H1 (cell line): ENCODE results near the gene ACOT11. TPM values are rescaled to one million over a fixed set of nuclear protein-coding genes. Genes with fewer than 3 reads are reported as not detected.

Source experiments
- CHD1 ChIP-seq: IDR thresholded peaks from 2 replicates; pipeline ENCODE4 v1.6.1; 2012; ENCODE audit warnings: low read depth, low read length, improper control_type of control experiment
- NANOG ChIP-seq: IDR thresholded peaks from 2 replicates; pipeline ENCODE4 v1.6.1; 2011; ENCODE audit warnings: low read length, low read depth, mild to moderate bottlenecking, inconsistent platforms; ENCODE audit not compliant: insufficient read depth, poor library complexity, severe bottlenecking
- polyA plus RNA-seq, 7 experiments: library from polyadenylated mRNA; depleted of rRNA in 3 of 7; stranded (reverse) in 5 of 7; unstranded in 2 of 7; fragments of >200 nt in 5 of 7; fragments of 200-250 nt in 2 of 7; gene quantifications; 1 replicate in 5 of 7; 2 replicates in 1 of 7; 4 replicates in 1 of 7; pipeline versions ENCODE4 v1.2.1 to v1.2.3, GENCODE V29; 2011 to 2013; ENCODE audit warnings: missing spikeins in 2 of 7, mixed read lengths in 2 of 7
- total RNA-seq: library from RNA; stranded (reverse); fragmentation: NEBNext Ultra II Directional; extraction: Animal tissue kit (Norgen Biotek cat#: 25700); gene quantifications from 2 replicates; pipeline ENCODE4 v1.2.1, GENCODE V29; 2021

The ACOT11 gene
- total and polyA plus RNA-seq, 2 of the 8 experiments (the other 6 are each of a cell fraction or from before 2014, with no cell fraction given), result 3.8 to 4.5 TPM

GRCh38 chr1:54545916-54546635, 2.0 kb upstream of the ACOT11 start (continued):
- TF ChIP-seq NANOG (no peak), CHD1 (no peak)
